ENCODE measurements around the gene APBA1.

Gene APBA1

GRCh38 chr9:69548681-69549080 lies 123.5 kb downstream of the APBA1 start:
- H3K4me1 ChIP-seq (ENCODE audit: control insufficient read depth, insufficient read depth, low read length, poor library complexity, severe bottlenecking), result no peaks in the 10 kb centered on the region
- H3K27me3 ChIP-seq (replicated peaks; ENCODE audit: control insufficient read depth, insufficient read depth, low read length, poor library complexity, severe bottlenecking), result no peaks in the 10 kb centered on the region
- no peak for DNase-seq
- H3K4me3 ChIP-seq (ENCODE audit: insufficient read depth, low read depth, low read length, poor library complexity, severe bottlenecking), result no peak overlapping the region
- no peak overlapping the region for H3K27ac ChIP-seq (ENCODE audit: insufficient read depth, low read length, poor library complexity, severe bottlenecking)
- no peaks in the 10 kb centered on the region for H3K36me3 ChIP-seq (ENCODE audit: control insufficient read depth, insufficient read depth, low read length)
- H3K9me3 ChIP-seq (ENCODE audit: control insufficient read depth, low read length), result no peaks in the 10 kb centered on the region

GRCh38 chr9:69546265-69546664 lies 125.9 kb downstream of the APBA1 start:
- no peak overlapping the region for H3K4me3 ChIP-seq (ENCODE audit: insufficient read depth, low read depth, low read length, poor library complexity, severe bottlenecking)
- H3K4me1 ChIP-seq (ENCODE audit: control insufficient read depth, insufficient read depth, low read length, poor library complexity, severe bottlenecking), result no peaks in the 10 kb centered on the region
- H3K36me3 ChIP-seq (ENCODE audit: control insufficient read depth, insufficient read depth, low read length), result no peaks in the 10 kb centered on the region
- DNase-seq, result no peak
- no peaks in the 10 kb centered on the region for H3K9me3 ChIP-seq (ENCODE audit: control insufficient read depth, low read length)
- H3K27ac ChIP-seq (ENCODE audit: insufficient read depth, low read length, poor library complexity, severe bottlenecking), result no peak overlapping the region
- H3K27me3 ChIP-seq (replicated peaks; ENCODE audit: control insufficient read depth, insufficient read depth, low read length, poor library complexity, severe bottlenecking), result no peaks in the 10 kb centered on the region

GRCh38 chr9:69542942-69543704 lies 129.0 kb downstream of the APBA1 start:
- Histone ChIP-seq H3K4me1 (ENCODE audit: control insufficient read depth, insufficient read depth, low read length, poor library complexity, severe bottlenecking) (no peaks in the 10 kb centered on the region), H3K4me3 (ENCODE audit: insufficient read depth, low read depth, low read length, poor library complexity, severe bottlenecking) (no peak overlapping the region), H3K9me3 (ENCODE audit: control insufficient read depth, low read length) (no peaks in the 10 kb centered on the region), H3K27me3 (replicated peaks; ENCODE audit: control insufficient read depth, insufficient read depth, low read length, poor library complexity, severe bottlenecking) (no peaks in the 10 kb centered on the region), H3K36me3 (ENCODE audit: control insufficient read depth, insufficient read depth, low read length) (no peaks in the 10 kb centered on the region), H3K27ac (ENCODE audit: insufficient read depth, low read length, poor library complexity, severe bottlenecking) (no peak overlapping the region)
- no peak for DNase-seq

- no peaks in the 10 kb centered on the region for H3K9me3 ChIP-seq (ENCODE audit: control insufficient read depth, low read length)
- H3K4me1 ChIP-seq (ENCODE audit: control insufficient read depth, insufficient read depth, low read length, poor library complexity, severe bottlenecking), result no peaks in the 10 kb centered on the region
- DNase-seq, result no peak
- H3K36me3 ChIP-seq (ENCODE audit: control insufficient read depth, insufficient read depth, low read length), result no peaks in the 10 kb centered on the region
- no peaks in the 10 kb centered on the region for H3K27me3 ChIP-seq (replicated peaks; ENCODE audit: control insufficient read depth, insufficient read depth, low read length, poor library complexity, severe bottlenecking)
- H3K4me3 ChIP-seq (ENCODE audit: insufficient read depth, low read depth, low read length, poor library complexity, severe bottlenecking), result no peak overlapping the region
- no peak overlapping the region for H3K27ac ChIP-seq (ENCODE audit: insufficient read depth, low read length, poor library complexity, severe bottlenecking)
These were observed 130.1 kb downstream of the APBA1 start for GRCh38 chr9:69542058-69542457.

GRCh38 chr9:69535911-69536310 lies 136.3 kb downstream of the APBA1 start:
- no peaks in the 10 kb centered on the region for H3K9me3 ChIP-seq (ENCODE audit: control insufficient read depth, low read length)
- H3K4me3 ChIP-seq (ENCODE audit: insufficient read depth, low read depth, low read length, poor library complexity, severe bottlenecking), result no peak overlapping the region
- H3K36me3 ChIP-seq (ENCODE audit: control insufficient read depth, insufficient read depth, low read length), result no peaks in the 10 kb centered on the region
- no peak for DNase-seq
- no peaks in the 10 kb centered on the region for H3K4me1 ChIP-seq (ENCODE audit: control insufficient read depth, insufficient read depth, low read length, poor library complexity, severe bottlenecking)
- no peak overlapping the region for H3K27ac ChIP-seq (ENCODE audit: insufficient read depth, low read length, poor library complexity, severe bottlenecking)
- H3K27me3 ChIP-seq (replicated peaks; ENCODE audit: control insufficient read depth, insufficient read depth, low read length, poor library complexity, severe bottlenecking), result no peaks in the 10 kb centered on the region

GRCh38 chr9:69535286-69535832 lies 136.8 kb downstream of the APBA1 start:
- Histone ChIP-seq H3K9me3 (ENCODE audit: control insufficient read depth, low read length) (no peaks in the 10 kb centered on the region), H3K4me1 (ENCODE audit: control insufficient read depth, insufficient read depth, low read length, poor library complexity, severe bottlenecking) (no peaks in the 10 kb centered on the region), H3K36me3 (ENCODE audit: control insufficient read depth, insufficient read depth, low read length) (no peaks in the 10 kb centered on the region), H3K4me3 (ENCODE audit: insufficient read depth, low read depth, low read length, poor library complexity, severe bottlenecking) (no peak overlapping the region), H3K27ac (ENCODE audit: insufficient read depth, low read length, poor library complexity, severe bottlenecking) (no peak overlapping the region), H3K27me3 (replicated peaks; ENCODE audit: control insufficient read depth, insufficient read depth, low read length, poor library complexity, severe bottlenecking) (no peaks in the 10 kb centered on the region)
- no peak for DNase-seq

GRCh38 chr9:69532396-69532795 lies 139.8 kb downstream of the APBA1 start:
- H3K4me1 ChIP-seq (ENCODE audit: control insufficient read depth, insufficient read depth, low read length, poor library complexity, severe bottlenecking), result no peaks in the 10 kb centered on the region
- H3K9me3 ChIP-seq (ENCODE audit: control insufficient read depth, low read length), result no peaks in the 10 kb centered on the region
- no peaks in the 10 kb centered on the region for H3K27me3 ChIP-seq (replicated peaks; ENCODE audit: control insufficient read depth, insufficient read depth, low read length, poor library complexity, severe bottlenecking)
- H3K27ac ChIP-seq (ENCODE audit: insufficient read depth, low read length, poor library complexity, severe bottlenecking), result no peak overlapping the region
- no peak overlapping the region for H3K4me3 ChIP-seq (ENCODE audit: insufficient read depth, low read depth, low read length, poor library complexity, severe bottlenecking)
- no peak for DNase-seq
- no peaks in the 10 kb centered on the region for H3K36me3 ChIP-seq (ENCODE audit: control insufficient read depth, insufficient read depth, low read length)

GRCh38 chr9:69527454-69527853 lies 144.7 kb downstream of the APBA1 start:
- no peak for DNase-seq
- Histone ChIP-seq H3K4me1 (ENCODE audit: control insufficient read depth, insufficient read depth, low read length, poor library complexity, severe bottlenecking) (no peaks in the 10 kb centered on the region), H3K27ac (ENCODE audit: insufficient read depth, low read length, poor library complexity, severe bottlenecking) (no peak overlapping the region), H3K4me3 (ENCODE audit: insufficient read depth, low read depth, low read length, poor library complexity, severe bottlenecking) (no peak overlapping the region), H3K27me3 (replicated peaks; ENCODE audit: control insufficient read depth, insufficient read depth, low read length, poor library complexity, severe bottlenecking) (no peaks in the 10 kb centered on the region), H3K36me3 (ENCODE audit: control insufficient read depth, insufficient read depth, low read length) (no peaks in the 10 kb centered on the region), H3K9me3 (ENCODE audit: control insufficient read depth, low read length) (no peaks in the 10 kb centered on the region)

- Histone ChIP-seq H3K27ac (ENCODE audit: insufficient read depth, low read length, poor library complexity, severe bottlenecking) (no peak overlapping the region), H3K9me3 (ENCODE audit: control insufficient read depth, low read length) (no peaks in the 10 kb centered on the region), H3K4me1 (ENCODE audit: control insufficient read depth, insufficient read depth, low read length, poor library complexity, severe bottlenecking) (no peaks in the 10 kb centered on the region), H3K4me3 (ENCODE audit: insufficient read depth, low read depth, low read length, poor library complexity, severe bottlenecking) (no peak overlapping the region), H3K36me3 (ENCODE audit: control insufficient read depth, insufficient read depth, low read length) (no peaks in the 10 kb centered on the region), H3K27me3 (replicated peaks; ENCODE audit: control insufficient read depth, insufficient read depth, low read length, poor library complexity, severe bottlenecking) (no peaks in the 10 kb centered on the region)
- DNase-seq, result no peak
These were observed 145.5 kb downstream of the APBA1 start for GRCh38 chr9:69526699-69527098.

- H3K27ac ChIP-seq (ENCODE audit: insufficient read depth, low read length, poor library complexity, severe bottlenecking), result no peak overlapping the region
- H3K9me3 ChIP-seq (ENCODE audit: control insufficient read depth, low read length), result no peaks in the 10 kb centered on the region
- DNase-seq, result no peak
- no peaks in the 10 kb centered on the region for H3K4me1 ChIP-seq (ENCODE audit: control insufficient read depth, insufficient read depth, low read length, poor library complexity, severe bottlenecking)
- no peaks in the 10 kb centered on the region for H3K36me3 ChIP-seq (ENCODE audit: control insufficient read depth, insufficient read depth, low read length)
- no peaks in the 10 kb centered on the region for H3K27me3 ChIP-seq (replicated peaks; ENCODE audit: control insufficient read depth, insufficient read depth, low read length, poor library complexity, severe bottlenecking)
- H3K4me3 ChIP-seq (ENCODE audit: insufficient read depth, low read depth, low read length, poor library complexity, severe bottlenecking), result no peak overlapping the region
These were observed 152.5 kb downstream of the APBA1 start for GRCh38 chr9:69519470-69520240.

Measured in effector memory CD4-positive, alpha-beta T cell (primary cell).